ENCODE data around the gene TTBK1.

DNA sequence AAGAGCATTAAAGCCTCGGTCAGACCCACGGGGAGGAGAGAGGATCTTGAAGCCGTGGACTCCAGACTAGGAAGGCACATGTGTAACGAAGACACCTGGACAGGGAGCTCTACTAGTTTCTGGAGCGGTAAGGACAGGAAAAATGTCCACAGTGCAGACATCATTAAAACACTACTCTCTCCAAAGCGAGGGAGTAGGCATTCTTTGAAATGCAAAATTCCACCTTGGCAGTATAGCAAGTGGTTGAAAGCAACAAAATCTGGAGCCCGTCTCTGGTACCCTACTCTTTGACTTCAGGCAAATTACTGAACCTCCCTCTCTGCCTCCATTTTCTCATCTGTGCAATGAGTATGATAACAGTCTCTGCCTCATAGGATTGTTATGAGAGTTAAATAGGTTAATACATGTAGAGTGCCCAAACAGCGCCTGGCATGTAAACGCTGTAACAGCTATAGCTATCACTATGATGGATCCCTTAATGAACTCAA lies 65.8 kb downstream of the TTBK1 start:
- TF ChIP-seq, protein P1, sequence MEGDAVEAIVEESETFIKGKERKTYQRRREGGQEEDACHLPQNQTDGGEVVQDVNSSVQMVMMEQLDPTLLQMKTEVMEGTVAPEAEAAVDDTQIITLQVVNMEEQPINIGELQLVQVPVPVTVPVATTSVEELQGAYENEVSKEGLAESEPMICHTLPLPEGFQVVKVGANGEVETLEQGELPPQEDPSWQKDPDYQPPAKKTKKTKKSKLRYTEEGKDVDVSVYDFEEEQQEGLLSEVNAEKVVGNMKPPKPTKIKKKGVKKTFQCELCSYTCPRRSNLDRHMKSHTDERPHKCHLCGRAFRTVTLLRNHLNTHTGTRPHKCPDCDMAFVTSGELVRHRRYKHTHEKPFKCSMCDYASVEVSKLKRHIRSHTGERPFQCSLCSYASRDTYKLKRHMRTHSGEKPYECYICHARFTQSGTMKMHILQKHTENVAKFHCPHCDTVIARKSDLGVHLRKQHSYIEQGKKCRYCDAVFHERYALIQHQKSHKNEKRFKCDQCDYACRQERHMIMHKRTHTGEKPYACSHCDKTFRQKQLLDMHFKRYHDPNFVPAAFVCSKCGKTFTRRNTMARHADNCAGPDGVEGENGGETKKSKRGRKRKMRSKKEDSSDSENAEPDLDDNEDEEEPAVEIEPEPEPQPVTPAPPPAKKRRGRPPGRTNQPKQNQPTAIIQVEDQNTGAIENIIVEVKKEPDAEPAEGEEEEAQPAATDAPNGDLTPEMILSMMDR (IDR thresholded peaks at IDR 0.05), result no peak
- TF ChIP-seq POLR2A (IDR thresholded peaks at IDR 0.05), result no peak
